Panc1 (cell line): ENCODE results near the gene TPRA1.

Experiments
- POLR2AphosphoS5 ChIP-seq: IDR thresholded peaks from 2 replicates; pipeline ENCODE4 v1.6.1; 2012; ENCODE audit warnings: mild to moderate bottlenecking, low read depth, low read length, moderate library complexity
- TF ChIP-seq, protein P1 (sequence below): fragments of 450-650 bp; IDR thresholded peaks from 2 replicates; pipeline ENCODE4 v1.5.1; 2017; ENCODE audit warnings: mild to moderate bottlenecking

DNA sequence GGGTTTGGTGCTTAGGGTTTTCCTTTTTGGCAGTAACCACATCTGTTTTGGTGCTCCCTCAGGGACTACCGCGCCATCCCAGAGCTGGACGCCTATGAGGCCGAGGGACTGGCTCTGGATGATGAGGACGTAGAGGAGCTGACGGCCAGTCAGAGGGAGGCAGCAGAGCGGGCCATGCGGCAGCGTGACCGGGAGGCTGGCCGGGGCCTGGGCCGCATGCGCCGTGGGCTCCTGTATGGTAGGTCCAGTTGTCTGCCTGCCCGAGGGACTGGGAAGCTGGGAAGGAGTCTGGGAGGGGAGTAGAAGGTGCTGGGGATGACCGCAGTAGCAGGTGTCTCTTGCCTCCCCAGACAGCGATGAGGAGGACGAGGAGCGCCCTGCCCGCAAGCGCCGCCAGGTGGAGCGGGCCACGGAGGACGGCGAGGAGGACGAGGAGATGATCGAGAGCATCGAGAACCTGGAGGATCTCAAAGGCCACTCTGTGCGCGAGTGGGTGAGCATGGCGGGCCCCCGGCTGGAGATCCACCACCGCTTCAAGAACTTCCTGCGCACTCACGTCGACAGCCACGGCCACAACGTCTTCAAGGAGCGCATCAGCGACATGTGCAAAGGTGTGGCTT is 14.1 kb upstream of the TPRA1 start:
- TF ChIP-seq, protein P1, sequence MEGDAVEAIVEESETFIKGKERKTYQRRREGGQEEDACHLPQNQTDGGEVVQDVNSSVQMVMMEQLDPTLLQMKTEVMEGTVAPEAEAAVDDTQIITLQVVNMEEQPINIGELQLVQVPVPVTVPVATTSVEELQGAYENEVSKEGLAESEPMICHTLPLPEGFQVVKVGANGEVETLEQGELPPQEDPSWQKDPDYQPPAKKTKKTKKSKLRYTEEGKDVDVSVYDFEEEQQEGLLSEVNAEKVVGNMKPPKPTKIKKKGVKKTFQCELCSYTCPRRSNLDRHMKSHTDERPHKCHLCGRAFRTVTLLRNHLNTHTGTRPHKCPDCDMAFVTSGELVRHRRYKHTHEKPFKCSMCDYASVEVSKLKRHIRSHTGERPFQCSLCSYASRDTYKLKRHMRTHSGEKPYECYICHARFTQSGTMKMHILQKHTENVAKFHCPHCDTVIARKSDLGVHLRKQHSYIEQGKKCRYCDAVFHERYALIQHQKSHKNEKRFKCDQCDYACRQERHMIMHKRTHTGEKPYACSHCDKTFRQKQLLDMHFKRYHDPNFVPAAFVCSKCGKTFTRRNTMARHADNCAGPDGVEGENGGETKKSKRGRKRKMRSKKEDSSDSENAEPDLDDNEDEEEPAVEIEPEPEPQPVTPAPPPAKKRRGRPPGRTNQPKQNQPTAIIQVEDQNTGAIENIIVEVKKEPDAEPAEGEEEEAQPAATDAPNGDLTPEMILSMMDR, result no peak
- no peak for TF ChIP-seq POLR2AphosphoS5
